ENCODE data around the gene DLG1. TPM values are rescaled to one million over a fixed set of nuclear protein-coding genes. Genes with fewer than 3 reads are reported as not detected.
A peak's percentile ranks its signal among the peaks of the same experiment; 100 is the strongest.

Gene DLG1
- total RNA-seq, 1 experiment from 2014 or later = 111 TPM

- DNase-seq (ENCODE audit: low read depth) = no peak
Measured at GRCh38 chr3:197015790-197016736, 282.3 kb downstream of the DLG1 start.

GRCh38 chr3:197014942-197015575 is 283.4 kb downstream of the DLG1 start:
- no peak for DNase-seq (ENCODE audit: low read depth)

GRCh38 chr3:197014024-197014423 is 284.4 kb downstream of the DLG1 start:
- DNase-seq (ENCODE audit: low read depth) = no peak

GRCh38 chr3:197012540-197012883 is 285.9 kb downstream of the DLG1 start:
- DNase-seq (ENCODE audit: low read depth) = no peak

GRCh38 chr3:197011780-197012539 is 286.5 kb downstream of the DLG1 start:
- no peak for DNase-seq (ENCODE audit: low read depth)

- no peak for DNase-seq (ENCODE audit: low read depth)
Measured at GRCh38 chr3:197010556-197011351, 287.7 kb downstream of the DLG1 start.

- DNase-seq (ENCODE audit: low read depth) = no peak
Measured at GRCh38 chr3:197009532-197010019, 288.8 kb downstream of the DLG1 start.

GRCh38 chr3:197008436-197009209 is 289.8 kb downstream of the DLG1 start:
- no peak for DNase-seq (ENCODE audit: low read depth)

- no peak for DNase-seq (ENCODE audit: low read depth)
Measured at GRCh38 chr3:197007953-197008352, 290.5 kb downstream of the DLG1 start.

GRCh38 chr3:197007296-197007940 is 291.0 kb downstream of the DLG1 start:
- no peak for DNase-seq (ENCODE audit: low read depth)

- DNase-seq (ENCODE audit: low read depth) = no peak
Measured at GRCh38 chr3:197006860-197007259, 291.6 kb downstream of the DLG1 start.

GRCh38 chr3:197006446-197006845 is 292.0 kb downstream of the DLG1 start:
- DNase-seq (ENCODE audit: low read depth) = no peak

- DNase-seq (ENCODE audit: low read depth) = peak; percentile 37
Measured at GRCh38 chr3:197003461-197004385, 294.7 kb downstream of the DLG1 start.

- peak; percentile 86 for DNase-seq (ENCODE audit: low read depth)
Measured at GRCh38 chr3:197002701-197003454, 295.5 kb downstream of the DLG1 start.

- no peak for DNase-seq (ENCODE audit: low read depth)
Measured at GRCh38 chr3:197001972-197002700, 296.3 kb downstream of the DLG1 start.

- DNase-seq (ENCODE audit: low read depth) = no peak
Measured at GRCh38 chr3:197001106-197001971, 297.1 kb downstream of the DLG1 start.

GRCh38 chr3:197000211-197000610 is 298.2 kb downstream of the DLG1 start:
- no peak for DNase-seq (ENCODE audit: low read depth)
